ENCODE data around the gene TJP3.

Gene TJP3

GRCh38 chr19:3781603-3782002 lies 73.4 kb downstream of the TJP3 start:
- FAIRE-seq (no peak), DNase-seq (ENCODE audit: insufficient read length, low spot score) (no peak)

- no peak for FAIRE-seq
- no peak for DNase-seq (ENCODE audit: insufficient read length, low spot score)
Observed at GRCh38 chr19:3782330-3782729, 74.1 kb downstream of the TJP3 start.

GRCh38 chr19:3782903-3783302 lies 74.7 kb downstream of the TJP3 start:
- no peak for DNase-seq (ENCODE audit: insufficient read length, low spot score)
- FAIRE-seq: no peak

DNA sequence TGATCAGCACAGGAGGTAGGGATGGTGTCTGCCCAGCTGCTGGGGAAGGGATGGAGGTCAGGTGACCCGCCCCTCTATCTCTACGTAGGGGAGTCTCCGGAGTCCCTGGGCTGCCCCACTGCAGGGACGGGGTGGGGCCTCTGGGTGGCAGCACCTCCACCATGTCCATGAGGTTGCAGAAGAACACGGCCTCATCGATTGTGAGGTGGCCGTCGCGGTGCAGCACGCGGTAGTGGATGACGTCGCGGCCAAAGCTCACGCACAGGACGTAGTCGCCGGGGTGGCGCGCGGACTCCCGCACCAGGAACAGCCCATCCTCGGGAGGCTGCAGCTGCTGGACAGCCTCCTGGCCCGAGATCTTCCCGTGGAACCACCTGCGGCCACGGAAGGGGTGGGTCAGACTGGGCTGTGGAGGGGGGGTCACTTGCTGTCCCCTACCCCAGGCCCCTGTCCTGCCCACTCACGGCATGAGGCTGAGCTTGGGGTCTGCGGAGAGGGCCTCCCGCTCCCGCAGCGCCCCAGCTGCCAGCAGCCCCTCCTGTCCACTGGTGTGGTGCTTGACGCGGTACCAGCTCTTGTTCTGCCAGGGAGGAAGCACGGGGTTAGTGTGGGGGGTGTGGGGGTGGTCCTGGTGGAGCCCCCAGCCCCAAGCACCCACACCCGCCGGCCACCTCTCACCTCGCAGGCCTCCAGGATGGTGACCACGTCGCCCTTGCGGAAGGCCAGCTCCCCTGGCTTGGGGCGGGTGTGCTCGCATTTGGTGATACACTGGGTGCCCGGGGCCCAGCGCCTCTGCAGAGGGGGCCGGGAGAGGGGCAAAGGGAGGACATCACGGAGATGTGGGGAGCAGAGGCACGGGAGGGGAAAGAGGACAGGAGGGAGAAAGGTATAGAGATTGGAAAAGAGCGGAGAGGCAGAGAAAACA lies 75.7 kb downstream of the TJP3 start:
- DNase-seq (ENCODE audit: insufficient read length, low spot score) (no peak), FAIRE-seq (no peak)

DNA sequence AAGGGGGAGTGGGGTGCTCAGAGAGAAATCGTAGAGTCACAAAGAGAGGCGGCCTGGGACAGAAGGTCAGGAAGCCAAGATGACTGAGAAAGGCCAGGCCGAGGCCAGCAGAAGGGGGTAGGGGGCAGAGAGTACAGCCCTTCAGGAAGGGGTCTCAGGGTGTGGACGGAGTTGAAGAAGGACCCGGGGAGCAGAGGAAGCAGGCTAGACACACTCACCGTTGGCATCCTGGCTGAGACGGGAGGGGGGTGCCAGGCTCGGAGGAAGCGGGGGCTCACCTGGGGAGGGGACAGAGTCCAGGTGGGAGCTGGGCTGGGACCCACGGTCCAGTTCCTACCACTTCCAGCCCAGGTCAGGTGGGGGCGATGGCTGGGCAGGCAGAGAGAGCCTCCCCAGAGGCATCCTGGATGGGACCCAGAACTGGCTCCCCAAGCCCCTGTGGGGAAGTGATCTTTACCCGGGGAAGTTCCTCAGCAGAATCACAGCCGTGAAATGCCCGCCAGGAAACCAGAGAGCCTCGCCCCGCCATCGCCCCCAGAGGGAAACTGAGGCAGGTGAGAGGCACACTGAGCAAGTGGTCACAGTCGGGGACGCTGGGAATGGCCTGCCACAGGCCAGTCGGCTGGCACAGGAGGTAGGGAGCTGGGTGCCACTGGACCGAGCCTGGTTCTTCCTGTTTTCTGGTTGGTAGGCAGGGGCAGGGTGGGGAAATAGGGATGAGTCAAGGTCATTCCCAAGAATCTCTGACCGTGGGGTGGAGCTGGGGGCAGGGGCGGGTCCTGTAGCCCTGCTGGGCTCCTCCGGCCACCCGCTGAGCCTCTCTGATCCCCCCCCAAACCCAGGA lies 76.6 kb downstream of the TJP3 start:
- no peak for FAIRE-seq

DNA sequence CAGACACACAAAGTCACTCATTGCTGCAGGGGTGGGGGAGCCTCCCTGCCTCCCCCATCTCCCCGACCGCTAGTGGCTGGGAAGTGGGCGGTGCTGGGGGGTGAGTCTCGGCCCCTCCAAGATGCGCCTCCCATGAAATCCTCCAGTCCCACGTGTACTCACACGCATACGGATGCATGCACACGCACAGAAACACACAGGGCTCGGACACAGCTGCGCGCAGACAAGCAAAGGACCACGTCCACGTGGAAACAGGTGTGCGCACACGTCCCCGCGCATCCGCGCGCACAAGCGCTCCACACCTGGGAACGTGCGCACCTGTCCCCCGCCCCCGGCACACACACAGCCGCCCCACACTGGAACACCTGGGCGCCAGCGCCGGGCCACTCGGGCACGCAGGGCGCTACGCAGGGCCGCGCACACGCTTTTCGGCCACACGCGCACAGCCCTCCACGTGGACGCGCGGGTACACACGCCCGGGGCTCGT lies 77.3 kb downstream of the TJP3 start:
- no peak for FAIRE-seq
- DNase-seq (ENCODE audit: insufficient read length, low spot score): no peak

More for the DNA sequence above, 76.6 kb downstream of the TJP3 start:
- no peak for DNase-seq (ENCODE audit: insufficient read length, low spot score)

DNA sequence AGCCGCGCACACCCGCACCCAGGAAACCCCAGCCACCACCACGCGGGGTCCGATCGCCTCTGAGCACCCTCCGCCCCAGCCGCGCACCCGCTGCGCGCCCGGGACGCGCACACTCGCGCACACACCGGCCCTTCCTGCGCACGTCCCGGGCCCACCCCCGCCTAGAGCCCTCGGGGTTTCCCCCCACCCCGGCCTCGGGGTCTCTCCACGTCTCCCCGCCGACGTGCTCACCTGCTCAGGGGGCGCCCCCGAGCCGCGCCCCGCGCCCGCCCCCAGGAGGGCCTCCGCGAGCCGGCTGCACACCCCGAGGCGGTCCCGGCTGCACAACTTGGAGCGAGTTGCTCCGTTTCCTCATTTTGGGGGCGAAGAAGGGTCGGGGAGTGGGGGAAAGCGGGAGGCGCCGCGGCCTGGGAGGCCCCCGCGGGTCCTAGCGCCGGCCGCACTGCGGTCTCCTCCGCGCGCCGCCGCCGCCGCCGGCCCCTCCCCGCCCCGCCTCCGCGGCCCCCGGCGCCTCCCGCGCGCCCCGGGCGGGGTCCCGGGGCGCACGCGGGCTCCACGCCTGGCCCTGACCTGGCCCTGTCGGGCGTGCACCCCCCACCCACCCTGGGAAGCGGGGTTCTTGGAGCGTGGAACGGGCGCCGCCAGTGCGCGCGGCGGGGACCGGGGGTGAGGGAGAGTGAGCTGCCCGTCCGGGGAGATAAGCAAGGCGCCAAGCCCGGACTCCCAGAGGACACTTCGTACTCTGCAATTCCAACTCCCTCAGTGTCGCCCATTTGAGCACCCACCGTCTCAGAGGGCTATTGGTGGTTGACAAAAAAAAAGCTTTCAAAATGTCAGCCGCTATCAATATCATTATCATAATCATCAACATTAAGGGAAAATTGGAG lies 78.0 kb downstream of the TJP3 start, which contains the start of gene MATK:
Gene MATK, minus strand, starts transcription at position 444 of the 887 bp plus-strand sequence. CDS start 1,246 bp downstream, outside the sequence.
- DNase-seq (ENCODE audit: insufficient read length, low spot score): no peak

DNA sequence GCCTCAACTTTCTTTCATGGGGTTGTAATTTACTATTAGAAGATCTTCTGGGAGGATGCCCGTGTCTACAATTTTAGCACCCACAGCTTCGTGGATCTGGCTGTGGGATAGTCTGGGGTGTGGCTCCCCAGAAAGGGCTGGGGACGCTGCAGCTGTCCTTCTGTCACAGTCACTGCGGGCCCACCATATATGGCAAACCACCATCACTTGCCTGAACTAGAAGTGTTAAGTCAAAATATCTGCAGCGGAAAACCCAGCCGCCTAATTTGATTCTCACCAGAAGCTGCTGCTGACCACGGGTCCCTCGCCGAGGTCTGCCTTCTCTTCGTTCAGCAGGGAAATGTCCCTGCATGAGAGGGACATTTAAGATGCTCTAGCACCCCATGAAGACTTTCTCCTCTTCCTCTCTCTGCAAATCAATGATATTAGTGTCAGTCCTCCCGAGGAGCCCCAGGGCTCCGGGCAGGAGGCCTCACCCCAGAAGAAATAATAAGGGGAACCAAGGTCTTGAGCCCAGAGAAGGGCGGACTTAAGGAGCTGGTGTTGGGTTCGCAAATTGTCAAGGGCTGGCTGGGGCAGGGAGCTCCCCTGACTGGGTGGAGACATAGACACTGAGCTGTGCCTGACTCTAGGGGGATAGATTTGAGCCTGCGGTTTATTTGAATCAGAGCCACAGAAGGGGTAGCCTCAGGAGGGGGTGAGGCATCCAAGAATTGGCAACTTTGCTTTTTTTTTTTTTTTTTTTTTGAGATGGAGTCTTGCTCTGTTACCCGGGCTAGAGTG lies 81.0 kb downstream of the TJP3 start:
- no peak for FAIRE-seq
- no peak for DNase-seq (ENCODE audit: insufficient read length, low spot score)

More for the DNA sequence above, 78.0 kb downstream of the TJP3 start, which contains the start of gene MATK:
- no peak for FAIRE-seq

- DNase-seq (ENCODE audit: insufficient read length, low spot score): no peak
- FAIRE-seq: no peak
Observed at GRCh38 chr19:3790209-3790734, 82.1 kb downstream of the TJP3 start.

DNA sequence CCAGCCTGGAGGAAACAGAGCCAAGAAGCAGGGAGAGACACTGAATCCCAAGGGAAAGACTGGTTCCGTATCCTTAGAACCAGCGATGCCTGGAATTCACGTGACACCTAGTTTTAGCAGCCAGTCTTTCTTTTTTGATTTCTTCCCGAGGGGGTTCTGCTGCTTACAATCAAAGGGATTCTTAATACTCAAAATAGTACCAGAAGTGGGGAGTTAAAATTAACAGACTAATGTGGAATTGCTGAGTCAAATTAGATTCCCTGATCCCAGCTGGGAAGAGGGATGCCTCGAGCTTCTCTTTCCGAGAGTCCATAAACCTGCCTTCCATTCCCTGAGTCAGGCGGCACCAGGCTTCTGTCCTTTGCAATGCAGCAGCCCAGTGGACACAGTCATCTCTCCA lies 82.8 kb downstream of the TJP3 start:
- DNase-seq (ENCODE audit: insufficient read length, low spot score) (no peak), FAIRE-seq (no peak)

DNA sequence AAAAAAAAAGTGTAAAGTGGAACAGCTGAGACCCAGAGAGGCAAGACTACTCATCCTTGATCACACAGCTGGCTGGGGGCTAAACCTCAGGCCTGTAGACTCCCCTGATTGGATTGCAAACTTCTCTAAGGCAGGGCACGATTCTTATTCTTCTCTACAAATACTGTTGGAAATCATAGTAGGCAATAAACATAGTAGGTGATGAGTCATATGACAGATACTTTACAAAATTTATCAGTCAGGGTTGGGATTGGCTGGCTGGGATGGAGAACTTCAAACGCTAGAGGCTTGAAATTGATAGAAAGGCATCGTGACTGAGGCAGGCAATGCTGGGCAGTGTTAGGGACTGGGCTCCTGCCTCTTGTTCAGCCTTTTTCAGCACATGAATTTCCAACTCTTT lies 83.9 kb downstream of the TJP3 start:
- no peak for DNase-seq (ENCODE audit: insufficient read length, low spot score)
- FAIRE-seq: no peak

GRCh38 chr19:3793799-3794198 lies 85.6 kb downstream of the TJP3 start:
- no peak for FAIRE-seq
- no peak for DNase-seq (ENCODE audit: insufficient read length, low spot score)

DNA sequence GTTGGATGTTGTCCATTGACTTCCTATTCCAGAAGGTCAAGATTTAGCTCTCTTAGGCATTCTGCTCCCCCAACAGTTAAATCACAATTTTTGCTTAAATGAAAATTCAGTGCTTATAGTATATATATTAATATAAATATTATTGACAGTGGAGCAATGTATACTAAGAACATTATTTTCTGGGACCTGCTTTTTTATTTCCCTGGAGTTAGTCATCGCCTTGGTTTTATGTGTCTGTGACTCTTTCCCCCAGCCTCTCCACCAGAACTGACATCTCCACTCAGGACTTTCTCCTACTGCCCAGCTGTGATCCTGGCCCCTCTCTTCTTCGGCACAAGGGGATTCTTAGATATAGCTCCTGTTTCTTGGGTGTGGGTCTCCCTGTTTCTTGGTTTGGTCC lies 88.2 kb downstream of the TJP3 start:
- FAIRE-seq (no peak), DNase-seq (ENCODE audit: insufficient read length, low spot score) (no peak)

DNA sequence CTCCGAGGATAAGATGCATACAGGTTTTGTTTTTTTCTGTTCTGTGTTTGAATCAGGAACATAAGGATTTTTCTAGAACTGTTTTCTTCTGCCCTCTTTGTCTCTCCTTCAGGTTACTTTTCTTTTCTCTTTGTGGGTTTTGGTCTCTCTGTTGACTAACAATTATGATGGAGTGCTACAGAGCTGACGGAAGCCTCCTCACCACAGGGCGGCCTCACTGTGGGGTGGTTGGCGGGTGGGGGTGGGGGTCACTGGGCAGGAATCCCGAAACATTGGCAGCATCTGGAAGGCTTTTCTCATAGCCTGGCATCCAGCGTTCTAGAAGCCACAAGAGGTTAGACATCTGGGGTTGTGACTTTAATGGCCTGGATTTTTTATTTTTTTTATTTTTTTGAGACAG lies 90.0 kb downstream of the TJP3 start:
- no peak for FAIRE-seq
- DNase-seq (ENCODE audit: insufficient read length, low spot score): no peak
